ENCODE data around the gene FBXW10B. TPM values are rescaled to one million over a fixed set of nuclear protein-coding genes. Genes with fewer than 3 reads are reported as not detected.
"Not testable (repeated sequence)": the region's sequence is repeated elsewhere in the genome, so short reads cannot be mapped to it uniquely, and the experiment has no call there.

FBXW10B gene
- total and polyA plus RNA-seq, 8 donors, result 0.14 to 1.4 (median 0.31) TPM; not detected in 1

- peaks cover 7 to 12% (median 7%) of the 10 kb centered on the region in 3 donors for H3K4me1 ChIP-seq
- intact Hi-C loops (cut with DNase I), result no loop called here
- H3K4me3 ChIP-seq, result no peak overlapping the region
- DNase-seq, result peak; percentile 62 to 80 (median 75)
- no peak for FAIRE-seq
- peak; percentile 82 to 92 (median 87) for ATAC-seq
- H3K36me3 ChIP-seq, result no peaks in the 10 kb centered on the region
- H3K27me3 ChIP-seq, result no peaks in the 10 kb centered on the region
- 21 to 23% methylated on average over 4 of the region's 4 CpGs for WGBS, 2 donors
- TF ChIP-seq CTCF (IDR thresholded peaks at IDR 0.05), result no peak
- peak overlapping the region in 3 of 4 donors; percentile 43 to 56 (median 51) for H3K27ac ChIP-seq
- H3K9me3 ChIP-seq, result no peaks in the 10 kb centered on the region
These were observed 40.2 kb upstream of the FBXW10B start for GRCh38 chr17:15659663-15660062.

GRCh38 chr17:15659236-15659635 lies 39.7 kb upstream of the FBXW10B start:
- FAIRE-seq (no peak), ATAC-seq (peak in 3 of 4 donors; percentile 8 to 34 (median 20)), DNase-seq (no peak)
- H3K27me3 ChIP-seq, result no peaks in the 10 kb centered on the region
- no peak for TF ChIP-seq CTCF (IDR thresholded peaks at IDR 0.05)
- no peak overlapping the region for H3K4me3 ChIP-seq
- peaks cover 7 to 12% (median 7%) of the 10 kb centered on the region in 3 donors for H3K4me1 ChIP-seq
- intact Hi-C loops (cut with DNase I), result no loop called here
- H3K27ac ChIP-seq, result peak overlapping the region in 3 of 4 donors; percentile 43 to 56 (median 51)
- no peaks in the 10 kb centered on the region for H3K9me3 ChIP-seq
- WGBS, 2 donors, result 85 to 87% methylated on average over 6 of the region's 6 CpGs
- no peaks in the 10 kb centered on the region for H3K36me3 ChIP-seq

DNA sequence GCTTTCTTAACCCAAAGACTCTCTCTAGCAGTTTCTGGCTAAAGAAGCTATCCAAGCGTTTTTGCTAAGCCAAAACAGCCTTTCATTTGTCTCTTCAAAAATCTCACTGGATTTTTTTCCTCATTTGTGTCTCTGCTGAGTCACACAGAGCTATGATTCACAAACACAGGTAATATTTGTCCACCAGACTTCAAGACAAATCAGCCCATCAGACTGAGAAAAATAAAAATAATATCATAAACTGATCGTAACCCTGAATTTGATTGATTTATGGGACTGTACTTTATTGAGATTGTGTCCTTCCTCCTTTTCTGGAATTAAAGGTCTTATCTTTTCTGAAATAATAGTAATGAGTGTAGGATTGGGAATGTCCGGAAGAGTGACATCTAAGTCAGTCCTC lies 38.8 kb upstream of the FBXW10B start:
- FAIRE-seq, result no peak
- ATAC-seq, result no peak
- no peak overlapping the region for H3K4me3 ChIP-seq
- 80 to 88% methylated on average over 3 of the region's 3 CpGs for WGBS, 2 donors
- no peaks in the 10 kb centered on the region for H3K9me3 ChIP-seq
- no peak overlapping the region for H3K27ac ChIP-seq
- no peaks in the 10 kb centered on the region for H3K36me3 ChIP-seq
- H3K4me1 ChIP-seq, result peaks cover 7 to 12% (median 7%) of the 10 kb centered on the region in 3 donors
- no peak for DNase-seq
- no peaks in the 10 kb centered on the region for H3K27me3 ChIP-seq
- intact Hi-C loops (cut with DNase I), result no loop called here
- TF ChIP-seq CTCF (IDR thresholded peaks at IDR 0.05), result no peak

DNA sequence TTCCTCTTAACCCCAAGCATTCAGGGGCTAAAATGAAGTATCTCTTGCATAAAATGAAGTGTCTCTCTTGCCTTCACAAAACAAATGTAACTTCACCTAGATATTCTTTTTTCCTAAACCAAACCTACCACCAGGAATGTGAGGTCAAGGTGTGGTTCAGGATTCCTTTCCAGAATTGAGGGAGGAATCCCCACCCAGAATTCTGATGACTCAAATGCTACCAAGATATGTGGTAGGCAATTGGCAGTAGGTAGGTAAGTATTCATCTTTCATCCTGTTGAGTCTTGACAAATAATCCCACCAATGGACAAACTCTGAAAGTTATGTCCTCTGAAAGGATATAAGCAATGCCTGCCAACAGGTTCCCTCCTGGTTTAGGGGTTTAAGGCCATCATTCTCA lies 38.4 kb upstream of the FBXW10B start:
- no peak overlapping the region for H3K27ac ChIP-seq
- no peak for TF ChIP-seq CTCF (IDR thresholded peaks at IDR 0.05)
- no peaks in the 10 kb centered on the region for H3K27me3 ChIP-seq
- no peak for DNase-seq
- H3K36me3 ChIP-seq, result no peaks in the 10 kb centered on the region
- H3K4me1 ChIP-seq, result peaks cover 7 to 12% (median 7%) of the 10 kb centered on the region in 3 donors
- no peak overlapping the region for H3K4me3 ChIP-seq
- H3K9me3 ChIP-seq, result no peaks in the 10 kb centered on the region
- FAIRE-seq, result no peak
- no peak for ATAC-seq
- intact Hi-C loops (cut with DNase I), result no loop called here

DNA sequence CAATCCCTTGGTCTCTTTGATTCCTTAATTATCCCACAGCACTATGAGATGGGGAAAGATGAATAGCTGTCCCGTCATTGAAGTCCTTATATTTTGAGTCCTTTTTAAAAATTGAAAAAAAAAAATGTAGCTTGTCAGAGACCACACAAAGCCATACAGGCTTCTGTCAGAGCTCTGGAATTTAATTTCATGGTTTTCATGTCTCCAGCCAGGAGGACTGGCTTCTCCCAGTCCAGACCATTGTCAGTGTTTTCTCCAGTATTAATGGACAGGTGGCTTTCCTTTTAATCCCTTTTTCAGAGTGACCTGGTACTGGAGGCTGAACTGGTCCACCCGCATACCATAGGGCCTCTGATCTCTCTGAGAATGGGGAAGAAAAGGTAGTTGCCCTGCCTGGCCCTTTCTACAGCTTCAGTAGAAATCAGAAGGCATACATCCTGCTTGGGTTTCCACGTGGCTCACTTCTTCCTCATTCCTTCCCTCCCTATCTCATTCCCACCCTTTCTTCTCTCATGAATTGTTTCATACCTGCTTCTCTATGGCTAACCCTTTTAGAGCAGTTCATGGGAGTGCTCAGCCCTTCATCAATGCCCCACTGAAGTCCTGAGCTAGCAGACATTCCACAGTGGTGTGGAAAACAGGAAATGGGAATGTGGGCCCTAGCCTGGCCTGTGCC lies 35.5 kb upstream of the FBXW10B start:
- TF ChIP-seq CTCF (IDR thresholded peaks at IDR 0.05), result no peak
- H3K4me3 ChIP-seq, result no peak overlapping the region
- 61 to 72% methylated on average over 3 of the region's 3 CpGs for WGBS, 2 donors
- peaks cover 7 to 16% (median 11%) of the 10 kb centered on the region in 3 donors for H3K4me1 ChIP-seq
- ATAC-seq, result peak in 2 of 4 donors; percentile 6 to 7
- no peak for DNase-seq
- no peaks in the 10 kb centered on the region for H3K27me3 ChIP-seq
- no peaks in the 10 kb centered on the region for H3K36me3 ChIP-seq
- FAIRE-seq, result no peak
- peak overlapping the region in 2 of 4 donors; percentile 64 for H3K27ac ChIP-seq
- intact Hi-C loops (cut with DNase I), result no loop called here
- H3K9me3 ChIP-seq, result no peaks in the 10 kb centered on the region

DNA sequence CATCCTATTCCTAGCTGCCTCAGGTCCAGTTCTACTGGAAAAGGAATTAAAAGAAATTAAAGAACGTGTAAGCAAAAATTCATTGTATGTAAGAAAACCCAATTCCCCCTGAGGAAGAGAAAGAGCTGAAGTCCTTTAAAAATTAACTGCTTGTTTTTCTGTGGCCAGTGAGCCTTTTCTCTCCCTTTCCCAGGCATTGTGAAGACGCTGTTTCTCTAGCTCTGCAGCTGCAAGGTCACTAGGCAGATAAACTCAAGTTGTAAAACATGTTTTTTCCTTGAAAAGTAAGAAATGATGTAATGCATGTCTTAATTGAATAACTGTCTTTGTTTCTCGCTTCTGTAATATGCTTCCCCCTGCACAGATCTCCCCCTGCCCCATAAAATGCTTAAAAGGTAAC lies 34.9 kb upstream of the FBXW10B start:
- ATAC-seq; H3K27me3 ChIP-seq; H3K36me3 ChIP-seq; FAIRE-seq; H3K9me3 ChIP-seq; intact Hi-C loops (cut with DNase I); H3K27ac ChIP-seq; H3K4me3 ChIP-seq; DNase-seq: not testable (repeated sequence)
- peaks cover 2 to 10% (median 5%) of the 10 kb centered on the region in 3 donors for H3K4me1 ChIP-seq
- WGBS, 2 donors, result 59 to 64% methylated on average over 3 of the region's 3 CpGs
